Mucosa of descending colon (tissue), 3 donors: Measurements from ENCODE around the gene OR52A1. TPM values are rescaled to one million over a fixed set of nuclear protein-coding genes. Genes with fewer than 3 reads are reported as not detected.

ENCODE experiments used
- ATAC-seq: fragments of 200-7000 bp; cut with Tn5 transposase; one replicate; pipeline ENCODE4 v1.9.1; 2020; ENCODE audit warnings: mild to moderate bottlenecking, moderate library complexity
- DNase-seq, 3 donors: peaks; one replicate each; pipeline ENCODE4 v3.0.0-alpha.2; 2020
- H3K36me3 ChIP-seq: fragments of 200-600 bp; one replicate; pipeline ENCODE4 v1.8.0; 2021; ENCODE audit warnings: low read depth, mild to moderate bottlenecking
- H3K4me1 ChIP-seq: fragments of 200-600 bp; one replicate; pipeline ENCODE4 v1.8.0; 2021; ENCODE audit warnings: low read depth, mild to moderate bottlenecking
- H3K4me3 ChIP-seq: fragments of 200-600 bp; one replicate; pipeline ENCODE4 v1.8.0; 2021; ENCODE audit warnings: mild to moderate bottlenecking
- H3K9me3 ChIP-seq: fragments of 200-600 bp; one replicate; pipeline ENCODE4 v1.8.0; 2021; ENCODE audit warnings: mild to moderate bottlenecking
- intact Hi-C, 2 donors: fragments of 100-400 bp; cut with DNase I in 1 of 2; cut with micrococcal nuclease in 1 of 2; formaldehyde crosslinking; loops; one replicate each; pipeline versions ENCODE4 v1.11.0 to v1.11.1; 2022; cut with DNase I, micrococcal nuclease
- total RNA-seq, 3 donors: library from RNA; stranded (reverse); fragmentation: NEBNext Ultra II Directional in 2 of 3; extraction: Animal tissue kit (Norgen Biotek cat#: 25700) in 2 of 3; gene quantifications; one replicate each; pipeline versions ENCODE4 v1.2.1 to v1.2.4, GENCODE V29; 2021 to 2023
- TF ChIP-seq, protein P1 (sequence below): fragments of 200-600 bp; IDR thresholded peaks from one replicate; pipeline ENCODE4 v1.8.0; 2022; ENCODE audit warnings: antibody characterized with exemption, mild to moderate bottlenecking
- donor health status: DM: no; HTN: no; CAD: no; lungs with moderate emphysema.
- donor health status: DM: no; HTN: no; CAD: no.
- donor health status: DM: no; HTN: yes; CAD: no.

The OR52A1 gene
- total RNA-seq, 3 donors from 2014 or later = not detected

DNA sequence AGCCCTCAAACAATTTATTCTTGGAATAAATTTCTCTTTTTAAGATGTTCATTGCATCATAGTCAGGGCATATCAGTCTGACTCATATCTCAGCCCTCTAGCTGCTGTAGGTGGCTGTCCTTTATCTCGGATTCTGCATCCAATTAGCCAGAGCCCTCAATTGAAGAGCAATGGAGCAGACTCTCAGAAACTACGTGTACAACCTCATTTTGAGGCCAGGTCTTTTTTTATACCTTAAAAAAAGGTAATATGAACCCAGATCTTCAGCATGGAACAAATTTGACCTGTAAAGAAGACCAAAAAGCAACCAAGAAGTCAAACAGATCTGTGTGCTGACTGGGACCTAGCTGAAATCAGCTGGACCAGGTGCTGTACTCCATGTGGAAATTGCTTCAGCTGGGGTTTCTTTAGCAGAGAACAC, 25.1 kb downstream of the OR52A1 start:
- no peak for DNase-seq
- no peak for ATAC-seq
- H3K9me3 ChIP-seq = no peaks in the 10 kb centered on the region
- TF ChIP-seq, protein P1, sequence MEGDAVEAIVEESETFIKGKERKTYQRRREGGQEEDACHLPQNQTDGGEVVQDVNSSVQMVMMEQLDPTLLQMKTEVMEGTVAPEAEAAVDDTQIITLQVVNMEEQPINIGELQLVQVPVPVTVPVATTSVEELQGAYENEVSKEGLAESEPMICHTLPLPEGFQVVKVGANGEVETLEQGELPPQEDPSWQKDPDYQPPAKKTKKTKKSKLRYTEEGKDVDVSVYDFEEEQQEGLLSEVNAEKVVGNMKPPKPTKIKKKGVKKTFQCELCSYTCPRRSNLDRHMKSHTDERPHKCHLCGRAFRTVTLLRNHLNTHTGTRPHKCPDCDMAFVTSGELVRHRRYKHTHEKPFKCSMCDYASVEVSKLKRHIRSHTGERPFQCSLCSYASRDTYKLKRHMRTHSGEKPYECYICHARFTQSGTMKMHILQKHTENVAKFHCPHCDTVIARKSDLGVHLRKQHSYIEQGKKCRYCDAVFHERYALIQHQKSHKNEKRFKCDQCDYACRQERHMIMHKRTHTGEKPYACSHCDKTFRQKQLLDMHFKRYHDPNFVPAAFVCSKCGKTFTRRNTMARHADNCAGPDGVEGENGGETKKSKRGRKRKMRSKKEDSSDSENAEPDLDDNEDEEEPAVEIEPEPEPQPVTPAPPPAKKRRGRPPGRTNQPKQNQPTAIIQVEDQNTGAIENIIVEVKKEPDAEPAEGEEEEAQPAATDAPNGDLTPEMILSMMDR = no peak
- no peak overlapping the region for H3K4me3 ChIP-seq
- intact Hi-C loops = loop anchor here in 1 of 2 donors (10.0 kb wide), 1 partner anchor 255 kb away; the partner anchor contains the start of gene OR51M1
- no peaks in the 10 kb centered on the region for H3K4me1 ChIP-seq
- H3K36me3 ChIP-seq = no peaks in the 10 kb centered on the region

DNA sequence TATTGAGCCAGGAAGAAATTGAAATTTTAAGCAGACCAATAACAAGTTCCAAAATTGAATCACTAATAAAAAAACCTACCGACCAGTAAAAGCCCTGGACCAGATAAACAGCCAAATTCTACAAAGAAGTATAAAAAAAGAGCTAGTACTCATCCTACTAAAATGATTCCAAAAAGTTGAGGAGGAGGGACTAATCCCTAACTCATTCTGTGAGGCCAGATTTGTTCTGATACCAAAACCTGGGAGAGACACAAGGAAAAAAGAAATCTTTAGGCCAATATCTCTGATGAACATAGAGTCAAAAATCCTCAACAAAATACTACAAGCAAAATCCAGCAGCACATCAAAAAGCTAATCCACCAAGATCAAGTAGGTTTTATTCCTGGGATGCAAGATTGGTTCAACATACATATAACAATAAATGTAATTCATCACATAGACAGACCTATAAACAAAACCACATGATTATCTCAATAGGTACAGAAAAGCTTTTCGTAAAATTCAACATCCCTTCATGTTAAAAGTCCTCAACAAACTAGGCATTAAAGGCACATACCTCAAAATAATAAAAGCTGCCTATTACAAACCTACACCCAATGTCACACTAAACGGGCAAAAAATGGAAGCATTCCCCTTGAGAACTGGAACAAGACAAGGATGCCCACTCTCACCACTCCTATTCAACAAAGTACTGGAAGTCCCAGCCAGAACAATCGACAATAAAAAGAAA, 29.5 kb downstream of the OR52A1 start:
- intact Hi-C loops = loop anchor here in 1 of 2 donors (5.0 to 10.0 kb wide), 2 partner anchors 260 to 682 kb away; partner anchors contain the start of genes OR51M1 and OR52N2
- Histone ChIP-seq H3K4me1 (no peaks in the 10 kb centered on the region), H3K9me3 (no peaks in the 10 kb centered on the region), H3K36me3 (no peaks in the 10 kb centered on the region), H3K4me3 (no peak overlapping the region)
- DNase-seq (no peak), ATAC-seq (no peak)
- TF ChIP-seq, protein P1 = no peak

DNA sequence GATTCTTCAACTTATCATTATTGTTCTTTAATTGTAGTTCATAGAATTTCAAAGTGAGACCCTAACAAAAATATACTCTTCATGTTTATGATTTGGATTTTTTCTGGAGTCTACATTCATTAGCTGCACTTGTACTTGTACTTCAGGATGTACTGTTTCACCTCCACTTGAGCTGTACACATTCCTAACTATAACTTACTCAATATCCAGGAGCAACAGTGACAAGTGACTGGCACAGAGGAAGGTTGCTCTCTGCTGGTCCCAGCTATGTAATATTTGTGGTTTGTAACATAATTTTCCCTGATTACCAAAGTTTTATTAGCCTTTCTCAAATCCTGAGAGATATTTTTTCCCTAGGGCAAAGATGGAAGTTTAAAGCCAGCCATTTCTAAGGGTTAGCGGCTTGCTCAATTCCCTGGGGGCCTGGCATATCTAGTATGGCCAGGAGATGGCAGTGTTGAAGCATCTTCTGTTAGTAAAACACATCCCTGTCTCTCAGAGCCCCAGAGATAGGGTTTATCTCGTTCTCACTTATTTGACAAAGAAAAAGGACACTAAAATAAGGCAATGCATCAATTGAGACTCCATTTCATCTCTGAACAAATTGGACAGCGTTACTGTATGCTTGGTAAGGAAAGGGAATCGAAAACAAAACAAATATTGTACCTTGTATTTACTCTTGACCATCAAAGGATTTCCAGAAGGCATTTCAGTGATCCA, 30.6 kb downstream of the OR52A1 start:
- intact Hi-C loops = loop anchor here in 1 of 2 donors (5.0 to 10.0 kb wide), 2 partner anchors 261 to 683 kb away; partner anchors contain the start of genes OR51M1 and OR52N2
- peak; percentile 66 for ATAC-seq
- no peaks in the 10 kb centered on the region for H3K4me1 ChIP-seq
- no peaks in the 10 kb centered on the region for H3K9me3 ChIP-seq
- TF ChIP-seq, protein P1 = peak; percentile 51
- no peaks in the 10 kb centered on the region for H3K36me3 ChIP-seq
- no peak overlapping the region for H3K4me3 ChIP-seq
- peak in 2 of 3 donors; percentile 31 to 72 for DNase-seq

DNA sequence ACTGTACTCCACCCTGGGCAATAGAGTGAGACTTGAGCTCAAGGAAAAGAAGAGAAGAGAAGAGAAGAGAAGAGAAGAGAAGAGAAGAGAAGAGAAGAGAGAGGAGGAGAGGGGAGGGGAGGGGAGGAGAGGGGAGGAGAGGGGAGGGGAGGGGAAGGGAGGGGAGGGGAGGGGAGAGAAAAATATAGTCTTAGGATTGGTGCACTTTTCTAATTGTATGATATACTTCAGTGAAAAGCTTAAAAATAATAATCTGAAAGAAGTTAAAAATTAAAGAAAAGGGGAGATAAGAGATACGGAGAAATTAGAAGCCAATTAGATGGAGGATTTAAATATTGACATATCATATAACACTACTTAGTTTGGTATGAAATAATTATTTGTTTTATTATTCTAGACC, 35.7 kb downstream of the OR52A1 start:
- DNase-seq (no peak), ATAC-seq (no peak)
- Histone ChIP-seq H3K36me3 (no peaks in the 10 kb centered on the region), H3K4me3 (no peak overlapping the region), H3K9me3 (no peaks in the 10 kb centered on the region), H3K4me1 (no peaks in the 10 kb centered on the region)
- intact Hi-C loops = no loop called here
- TF ChIP-seq, protein P1 = no peak

DNA sequence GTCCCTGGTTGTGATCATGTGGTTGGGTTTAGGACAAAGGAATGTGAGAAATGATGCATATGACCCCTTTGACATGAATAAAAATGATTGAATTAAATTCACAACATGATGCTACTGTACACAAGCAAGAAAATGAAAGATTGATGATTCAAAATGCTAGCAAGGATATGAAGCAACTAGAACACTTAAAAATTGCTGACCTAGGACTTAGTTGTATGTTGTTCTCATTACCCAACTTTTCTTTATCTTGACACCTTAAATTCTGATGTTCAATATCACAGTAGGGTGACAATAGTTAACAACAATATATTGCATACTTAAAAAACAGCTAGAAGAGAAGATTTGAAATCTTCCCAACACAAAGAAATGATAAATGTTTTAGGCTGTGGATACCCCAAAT, 37.0 kb downstream of the OR52A1 start:
- ATAC-seq = no peak
- H3K4me1 ChIP-seq = no peaks in the 10 kb centered on the region
- no peak overlapping the region for H3K4me3 ChIP-seq
- no peaks in the 10 kb centered on the region for H3K9me3 ChIP-seq
- TF ChIP-seq, protein P1 = no peak
- H3K36me3 ChIP-seq = no peaks in the 10 kb centered on the region
- DNase-seq = no peak
- intact Hi-C loops = no loop called here
